Karpas-422 (cell line): ENCODE data around the gene FUNDC2. TPM values are rescaled to one million over a fixed set of nuclear protein-coding genes. Genes with fewer than 3 reads are reported as not detected.

Experiments used
- DNase-seq: peaks from one replicate; pipeline ENCODE4 v3.0.0-alpha.2; 2015
- H2AFZ ChIP-seq: fragments of 200-600 bp; sonication (generic); 2 replicates; pipeline ENCODE4 v1.6.1; 2014; ENCODE audit warnings: antibody characterized with exemption, low read length, mixed read lengths
- H3K27ac ChIP-seq: fragments of 200-600 bp; sonication (generic); 2 replicates; pipeline ENCODE4 v1.5.1; 2014; ENCODE audit warnings: mild to moderate bottlenecking, low read length, moderate library complexity
- H3K27me3 ChIP-seq: fragments of 200-600 bp; sonication (generic); 2 replicates; pipeline ENCODE4 v1.6.1; 2014; ENCODE audit warnings: low read length, mixed read lengths
- H3K36me3 ChIP-seq: fragments of 200-600 bp; sonication (generic); 2 replicates; pipeline ENCODE4 v1.6.1; 2014; ENCODE audit warnings: low read length, mixed read lengths; ENCODE audit not compliant: insufficient read depth
- H3K4me1 ChIP-seq: fragments of 200-600 bp; sonication (generic); 2 replicates; pipeline ENCODE4 v1.6.1; 2014; ENCODE audit warnings: mild to moderate bottlenecking, low read length, mixed read lengths
- H3K4me2 ChIP-seq: fragments of 200-600 bp; sonication (generic); 2 replicates; pipeline ENCODE4 v1.6.1; 2014; ENCODE audit warnings: low read length, low read depth, mild to moderate bottlenecking; ENCODE audit not compliant: poor library complexity, severe bottlenecking
- H3K4me3 ChIP-seq: fragments of 200-600 bp; sonication (generic); 2 replicates; pipeline ENCODE4 v1.5.1; 2014; ENCODE audit warnings: mild to moderate bottlenecking, antibody characterized with exemption, low read length, mixed read lengths
- H3K79me2 ChIP-seq: fragments of 200-600 bp; sonication (generic); 2 replicates; pipeline ENCODE4 v1.6.1; 2014; ENCODE audit warnings: mild to moderate bottlenecking, low read length, mixed read lengths
- H3K9ac ChIP-seq: fragments of 200-600 bp; sonication (generic); 2 replicates; pipeline ENCODE4 v1.6.0; 2014; ENCODE audit warnings: low read length
- H3K9me2 ChIP-seq: fragments of 200-600 bp; sonication (generic), shearing (Covaris generic); replicated peaks from 2 replicates; pipeline ENCODE4 v1.6.0; 2014; ENCODE audit warnings: mild to moderate bottlenecking, low read length, moderate library complexity; ENCODE audit not compliant: insufficient read depth
- H3K9me3 ChIP-seq: fragments of 300-700, 200-600 bp; sonication (generic); 2 replicates; pipeline ENCODE4 v1.6.1; 2014; ENCODE audit warnings: low read length, mixed read lengths
- H4K20me1 ChIP-seq: fragments of 200-600 bp; sonication (generic); 2 replicates; pipeline ENCODE4 v1.6.1; 2014; ENCODE audit warnings: mild to moderate bottlenecking, antibody characterized with exemption, low read length, low read depth; ENCODE audit not compliant: insufficient read depth
- total RNA-seq: library from RNA; depleted of rRNA; stranded (reverse); fragments of >200 nt; shearing (Covaris generic); gene quantifications from 2 replicates; pipeline ENCODE4 v1.2.3, GENCODE V29; 2014; ENCODE audit warnings: low replicate concordance

Gene FUNDC2
- total RNA-seq, 1 experiment from 2014 or later: 55.2 TPM

GRCh38 chrX:155065035-155065734 is 38.5 kb downstream of the FUNDC2 start:
- H3K9ac ChIP-seq: no peak overlapping the region
- DNase-seq: no peak
- H3K4me1 ChIP-seq: peaks cover 23% of the 10 kb centered on the region
- H3K9me2 ChIP-seq: no peaks in the 10 kb centered on the region
- H3K27ac ChIP-seq: no peak overlapping the region
- H3K9me3 ChIP-seq: no peaks in the 10 kb centered on the region
- H3K36me3 ChIP-seq: peaks cover 3% of the 10 kb centered on the region; the same call in 1 of the 2 replicates
- no peaks in the 10 kb centered on the region for H3K27me3 ChIP-seq
- H3K4me3 ChIP-seq: no peak overlapping the region
- H3K79me2 ChIP-seq: peaks cover 50% of the 10 kb centered on the region
- H3K4me2 ChIP-seq: no peak overlapping the region
- no peaks in the 10 kb centered on the region for H4K20me1 ChIP-seq
- H2AFZ ChIP-seq: no peak overlapping the region

DNA sequence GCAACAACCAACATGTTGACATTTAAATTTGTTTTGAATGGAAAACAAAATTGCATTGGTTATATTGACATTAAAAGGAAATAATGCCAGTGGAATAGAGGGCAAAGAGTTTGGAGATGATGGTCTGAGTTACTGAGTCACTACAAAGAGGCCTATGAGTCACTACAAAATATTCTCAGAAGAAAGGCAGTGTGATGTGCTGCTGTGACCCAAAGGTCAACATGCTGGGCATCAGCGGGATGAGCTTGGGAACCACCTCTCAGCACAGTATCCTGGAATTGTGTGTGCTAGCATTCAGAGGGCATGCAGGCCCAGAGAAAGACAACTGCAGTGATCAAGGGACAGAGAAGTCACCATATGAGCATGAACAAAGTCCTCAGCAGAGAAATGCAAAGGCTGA is 41.5 kb downstream of the FUNDC2 start:
- Histone ChIP-seq H3K27ac (no peak overlapping the region), H3K27me3 (no peaks in the 10 kb centered on the region), H3K36me3 (0 out of 2 replicates have a peak, but pooled peaks cover 3% of the 10 kb centered on the region), H3K9ac (peak overlapping the region; percentile 14; the same call in 1 of the 2 replicates), H2AFZ (no peak overlapping the region), H3K4me3 (no peak overlapping the region), H3K4me2 (peak overlapping the region; percentile 61), H3K9me3 (no peaks in the 10 kb centered on the region), H3K9me2 (no peaks in the 10 kb centered on the region), H4K20me1 (no peaks in the 10 kb centered on the region), H3K79me2 (peaks cover 73% of the 10 kb centered on the region), H3K4me1 (peaks cover 32% of the 10 kb centered on the region)
- DNase-seq: no peak

DNA sequence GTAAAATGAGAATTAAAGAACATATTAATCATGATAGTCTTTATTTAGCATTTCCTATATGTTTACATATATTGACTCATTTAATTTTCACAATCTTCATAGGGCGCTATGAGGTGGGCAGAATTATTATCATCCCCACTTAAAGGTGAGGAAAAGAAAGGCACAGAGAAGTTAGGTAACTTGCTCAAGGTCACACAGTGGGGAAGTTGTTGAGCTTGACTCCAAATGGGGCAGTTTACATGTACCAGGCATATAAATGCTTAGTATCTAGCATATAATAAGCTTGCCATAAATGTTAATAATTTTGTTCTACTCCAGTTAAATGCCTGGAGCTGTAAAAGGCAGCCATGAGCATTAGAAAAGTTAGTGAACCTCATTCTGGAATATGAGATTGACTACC is 42.8 kb downstream of the FUNDC2 start:
- H3K79me2 ChIP-seq: peaks cover 86% of the 10 kb centered on the region
- H3K9me2 ChIP-seq: no peaks in the 10 kb centered on the region
- peak overlapping the region; percentile 84 for H3K9ac ChIP-seq
- H3K9me3 ChIP-seq: no peaks in the 10 kb centered on the region
- H3K4me1 ChIP-seq: peaks cover 44% of the 10 kb centered on the region
- peak overlapping the region; percentile 86 for H3K4me3 ChIP-seq
- H3K27me3 ChIP-seq: no peaks in the 10 kb centered on the region
- no peak overlapping the region for H2AFZ ChIP-seq
- peaks cover 15% of the 10 kb centered on the region; the same call in 1 of the 2 replicates for H3K36me3 ChIP-seq
- DNase-seq: no peak
- no peaks in the 10 kb centered on the region for H4K20me1 ChIP-seq
- H3K4me2 ChIP-seq: peak overlapping the region; percentile 61
- H3K27ac ChIP-seq: no peak overlapping the region

GRCh38 chrX:155070038-155070437 is 43.4 kb downstream of the FUNDC2 start:
- H3K4me2 ChIP-seq: peak overlapping the region; percentile 61
- 0 out of 2 replicates have a peak overlapping the region, but pooled peaks have one; percentile 36 for H2AFZ ChIP-seq
- peaks cover 90% of the 10 kb centered on the region for H3K79me2 ChIP-seq
- H3K9me3 ChIP-seq: no peaks in the 10 kb centered on the region
- H3K4me3 ChIP-seq: peak overlapping the region; percentile 86
- H3K9ac ChIP-seq: peak overlapping the region; percentile 84
- no peaks in the 10 kb centered on the region for H4K20me1 ChIP-seq
- H3K36me3 ChIP-seq: peaks cover 19% of the 10 kb centered on the region; the same call in 1 of the 2 replicates
- DNase-seq: peak; percentile 60
- H3K27ac ChIP-seq: peak overlapping the region; percentile 86
- no peaks in the 10 kb centered on the region for H3K27me3 ChIP-seq
- peaks cover 47% of the 10 kb centered on the region for H3K4me1 ChIP-seq
- no peaks in the 10 kb centered on the region for H3K9me2 ChIP-seq

DNA sequence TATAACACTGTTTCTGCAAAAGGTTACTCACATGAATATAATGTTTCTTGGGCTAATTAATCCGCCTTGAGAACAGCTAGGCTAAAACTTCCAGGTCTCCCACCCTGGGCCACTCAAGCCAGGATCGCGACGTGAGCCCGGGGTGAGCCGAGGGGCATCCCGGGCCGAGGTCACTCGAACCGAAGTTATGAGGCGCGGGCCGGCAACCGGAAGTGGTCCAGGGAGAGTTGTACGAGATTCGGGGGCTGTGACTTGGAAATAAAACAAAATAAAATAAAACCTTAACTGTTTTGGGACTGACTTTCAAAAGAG is 44.0 kb downstream of the FUNDC2 start:
- Histone ChIP-seq H3K4me2 (peak overlapping the region; percentile 61), H3K36me3 (peaks cover 19% of the 10 kb centered on the region; the same call in 1 of the 2 replicates), H4K20me1 (no peaks in the 10 kb centered on the region), H2AFZ (no peak overlapping the region), H3K27me3 (no peaks in the 10 kb centered on the region), H3K9ac (peak overlapping the region; percentile 84), H3K9me2 (no peaks in the 10 kb centered on the region), H3K4me3 (peak overlapping the region; percentile 86), H3K79me2 (peaks cover 91% of the 10 kb centered on the region), H3K9me3 (no peaks in the 10 kb centered on the region), H3K4me1 (peaks cover 47% of the 10 kb centered on the region), H3K27ac (peak overlapping the region; percentile 86)
- DNase-seq: no peak

DNA sequence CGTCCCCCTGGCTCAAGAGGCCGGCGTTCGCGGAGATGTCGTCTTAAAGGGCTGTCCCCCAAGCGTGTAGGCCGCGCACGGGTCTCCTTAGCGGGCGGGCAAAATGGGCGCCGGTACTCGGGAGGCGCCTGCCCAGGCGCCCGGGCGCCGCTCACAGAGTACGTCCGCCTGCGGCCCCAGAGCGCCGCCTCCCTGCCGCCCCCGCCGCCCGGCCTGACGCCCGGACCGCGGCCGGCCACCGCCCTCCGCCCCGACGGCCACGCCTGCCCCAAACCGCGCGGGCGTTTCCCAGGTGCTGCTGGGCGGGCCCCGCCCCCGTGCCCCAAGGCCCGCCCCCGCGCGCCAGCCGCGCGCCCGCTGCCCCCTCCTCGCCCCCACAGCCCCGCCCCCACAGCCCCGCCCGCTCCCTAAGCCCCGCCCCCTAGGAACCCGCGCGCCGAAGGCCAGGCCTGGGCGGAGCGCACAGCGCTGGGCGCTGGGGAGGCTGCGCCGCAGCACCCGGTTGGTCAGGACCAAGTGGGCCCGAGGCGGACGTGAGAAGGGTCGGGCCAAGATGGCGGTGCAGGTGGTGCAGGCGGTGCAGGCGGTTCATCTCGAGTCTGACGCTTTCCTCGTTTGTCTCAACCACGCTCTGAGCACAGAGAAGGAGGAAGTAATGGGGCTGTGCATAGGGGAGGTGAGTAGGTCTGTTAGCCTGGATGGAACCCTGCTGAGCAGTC is 44.5 kb downstream of the FUNDC2 start, which contains the start of the genes BRCC3, CMC4 and MTCP1:
BRCC3 (plus strand) TSS at position 534 of the 719 bp plus-strand sequence; CDS start at position 554, 20 bp downstream.
CMC4 (minus strand) TSS at position 162 of the 719 bp plus-strand sequence. CDS start 7,113 bp downstream, outside the sequence.
MTCP1 (minus strand) TSS at position 162 of the 719 bp plus-strand sequence. CDS start 5,126 bp downstream, outside the sequence.
- peak; percentile 94 for DNase-seq
- Histone ChIP-seq H3K27ac (peak within 1 kb of the TSS; percentile 86), H3K9me3 (no peaks in the 10 kb centered on the region), H3K4me3 (peak within 1 kb of the TSS; percentile 86), H3K27me3 (no peaks in the 10 kb centered on the region), H3K4me2 (peak within 1 kb of the TSS; percentile 74), H3K9ac (peak within 1 kb of the TSS; percentile 85), H3K79me2 (peaks cover 89% of the 10 kb centered on the region), H3K9me2 (no peaks in the 10 kb centered on the region), H3K4me1 (peaks cover 47% of the 10 kb centered on the region), H3K36me3 (peaks cover 19% of the 10 kb centered on the region; the same call in 1 of the 2 replicates), H2AFZ (peak within 1 kb of the TSS; percentile 36; the same call in 1 of the 2 replicates), H4K20me1 (no peaks in the 10 kb centered on the region)

DNA sequence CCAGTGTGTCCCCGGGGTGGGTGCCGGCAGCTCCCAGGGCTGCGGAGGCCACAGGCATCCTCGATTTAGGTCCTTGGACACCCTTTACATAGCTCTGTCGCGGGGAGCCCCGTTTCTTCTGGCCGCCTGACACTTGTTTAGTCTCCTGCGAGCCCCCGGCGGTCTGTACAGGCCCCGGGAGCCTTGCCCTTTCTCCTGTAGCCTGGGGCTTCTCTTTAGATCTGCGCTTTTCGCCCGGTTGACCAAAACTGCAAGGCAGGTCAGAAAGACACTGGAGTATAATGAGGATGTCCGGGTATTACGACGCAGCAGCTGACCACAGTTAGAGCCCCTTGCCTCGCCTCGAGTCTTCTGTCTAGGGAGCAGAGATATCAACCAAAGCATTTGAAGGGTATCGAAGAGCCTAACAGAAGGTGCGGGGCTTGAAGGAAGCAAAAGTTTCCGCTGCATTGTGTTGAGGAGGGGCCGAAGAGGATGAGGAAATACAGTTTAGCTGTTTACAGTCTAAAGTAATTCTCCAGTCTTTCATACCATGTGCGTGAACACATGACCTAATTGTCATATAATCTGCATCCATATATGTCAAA is 45.1 kb downstream of the FUNDC2 start:
- peaks cover 82% of the 10 kb centered on the region for H3K79me2 ChIP-seq
- H3K4me3 ChIP-seq: peak overlapping the region; percentile 76

More for the DNA sequence above, 45.1 kb downstream of the FUNDC2 start:
- Histone ChIP-seq H3K4me1 (peaks cover 47% of the 10 kb centered on the region), H3K27ac (peak overlapping the region; percentile 73), H3K4me2 (peak overlapping the region; percentile 74), H3K9me2 (no peaks in the 10 kb centered on the region), H2AFZ (no peak overlapping the region; the same call in 1 of the 2 replicates), H3K9me3 (no peaks in the 10 kb centered on the region), H3K27me3 (no peaks in the 10 kb centered on the region), H3K9ac (peak overlapping the region; percentile 85), H4K20me1 (no peaks in the 10 kb centered on the region), H3K36me3 (peaks cover 19% of the 10 kb centered on the region; the same call in 1 of the 2 replicates)
- peak; percentile 45 for DNase-seq
